Breast epithelium (tissue), 3 donors: Measurements from ENCODE around the gene U2AF2.

Source experiments
- CTCF ChIP-seq, 3 donors: fragments of 450-650 bp; IDR thresholded peaks; one replicate each; pipeline ENCODE4 v1.5.1; 2016 to 2017; ENCODE audit warnings: antibody characterized with exemption in 3 of 3, mild to moderate bottlenecking in 3 of 3, moderate library complexity in 3 of 3
- POLR2AphosphoS5 ChIP-seq, 3 donors: sonication (generic); formaldehyde crosslinking; IDR thresholded peaks; one replicate each; pipeline ENCODE4 v1.6.1; 2017; ENCODE audit warnings: antibody characterized with exemption in 3 of 3

GRCh38 chr19:55650126-55650557 lies 4.7 kb upstream of the U2AF2 start:
- no peak for TF ChIP-seq POLR2AphosphoS5 (IDR thresholded peaks at IDR 0.05)
- TF ChIP-seq CTCF (IDR thresholded peaks at IDR 0.05) = no peak
